HepG2 (cell line): ENCODE measurements around the gene PIR. TPM values are rescaled to one million over a fixed set of nuclear protein-coding genes. Genes with fewer than 3 reads are reported as not detected.

ENCODE experiments used
- ARID2 ChIP-seq: sonication (generic); formaldehyde crosslinking; IDR thresholded peaks from 2 replicates; pipeline ENCODE4 v1.8.1; 2022; ENCODE audit warnings: mild to moderate bottlenecking, missing genetic modification reagents, borderline replicate concordance
- CC2D1A ChIP-seq: sonication (generic); formaldehyde crosslinking; IDR thresholded peaks from 2 replicates; pipeline ENCODE4 v1.8.1; 2023; ENCODE audit warnings: mild to moderate bottlenecking, missing genetic modification reagents
- GABPA ChIP-seq, 2 experiments: IDR thresholded peaks; 2 replicates each; pipeline ENCODE4 v1.6.1; 2011 to 2016; ENCODE audit warnings: low read depth in 2 of 2, low read length in 1 of 2, missing biosample characterization in 1 of 2, missing genetic modification characterization in 1 of 2
- GPN1 ChIP-seq: sonication (generic); formaldehyde crosslinking; IDR thresholded peaks from 2 replicates; pipeline ENCODE4 v1.5.1; 2020; ENCODE audit warnings: missing genetic modification reagents, borderline replicate concordance
- MTA1 ChIP-seq: sonication (generic); formaldehyde crosslinking; IDR thresholded peaks from 2 replicates; pipeline ENCODE4 v1.4.0; 2020; ENCODE audit warnings: missing genetic modification reagents, mild to moderate bottlenecking, borderline replicate concordance
- NAIF1 ChIP-seq: sonication (generic); formaldehyde crosslinking; IDR thresholded peaks from 2 replicates; pipeline ENCODE4 v1.5.0; 2020; ENCODE audit warnings: mild to moderate bottlenecking, missing genetic modification reagents, borderline replicate concordance
- NCOA5 ChIP-seq: sonication (generic); formaldehyde crosslinking; IDR thresholded peaks from 2 replicates; pipeline ENCODE4 v1.4.0; 2020; ENCODE audit warnings: missing genetic modification reagents
- ONECUT2 ChIP-seq: sonication (generic); formaldehyde crosslinking; IDR thresholded peaks from 2 replicates; pipeline ENCODE4 v1.4.0; 2020; ENCODE audit warnings: missing genetic modification reagents
- SOX13 ChIP-seq, 3 experiments: fragments of 450-650 bp in 1 of 3; sonication (generic) in 1 of 3; formaldehyde crosslinking in 1 of 3; IDR thresholded peaks in 2 of 3; conservative IDR thresholded peaks in 1 of 3; 2 replicates each; pipeline versions ENCODE4 v1.5.0 to v1.6.1; 2016 to 2020; ENCODE audit warnings: antibody characterized with exemption in 1 of 3, mild to moderate bottlenecking in 1 of 3, missing compliant biosample characterization in 1 of 3, missing genetic modification reagents in 1 of 3, moderate library complexity in 1 of 3
- THAP11 ChIP-seq: IDR thresholded peaks from 2 replicates; pipeline ENCODE4 v1.6.1; 2016; ENCODE audit warnings: missing biosample characterization, missing genetic modification reagents
- ZFP36L1 ChIP-seq: sonication (generic); formaldehyde crosslinking; IDR thresholded peaks from 2 replicates; pipeline ENCODE4 v1.8.0; 2022; ENCODE audit warnings: mild to moderate bottlenecking, missing genetic modification reagents, moderate library complexity
- ZNF251 ChIP-seq: sonication (generic); formaldehyde crosslinking; IDR thresholded peaks from 2 replicates; pipeline ENCODE4 v1.9.0; 2021; ENCODE audit warnings: mild to moderate bottlenecking, missing genetic modification reagents
- ZNF564 ChIP-seq: sonication (generic); formaldehyde crosslinking; IDR thresholded peaks from 2 replicates; pipeline ENCODE4 v1.8.1; 2023; ENCODE audit warnings: mild to moderate bottlenecking, missing genetic modification reagents
- ZNF570 ChIP-seq: sonication (generic); formaldehyde crosslinking; IDR thresholded peaks from 2 replicates; pipeline ENCODE4 v1.4.0; 2020; ENCODE audit warnings: mild to moderate bottlenecking, missing genetic modification reagents, borderline replicate concordance
- ZNF746 ChIP-seq: sonication (generic); formaldehyde crosslinking; IDR thresholded peaks from 2 replicates; pipeline ENCODE4 v1.8.0; 2022; ENCODE audit warnings: mild to moderate bottlenecking, missing genetic modification reagents
- polyA plus RNA-seq, 8 experiments: library from polyadenylated mRNA; depleted of rRNA in 3 of 8; stranded (reverse) in 7 of 8; unstranded in 1 of 8; fragments of >200 nt; fragmentation: Illumina TruSeq in 4 of 8; extraction: Trizol in 4 of 8; gene quantifications; 2 replicates each; pipeline versions ENCODE4 v1.2.1 to v1.2.3, GENCODE V29; 2011 to 2016; ENCODE audit warnings: low read depth in 4 of 8, missing spikeins in 1 of 8, mixed read lengths in 1 of 8; ENCODE audit not compliant: insufficient read depth in 1 of 8
- total RNA-seq, 5 experiments: library from RNA; depleted of rRNA; stranded (reverse); fragments of >200 nt; fragmentation: Illumina TruSeq; extraction: Trizol; gene quantifications; 2 replicates each; pipeline ENCODE4 v1.2.3, GENCODE V29; 2016; ENCODE audit warnings: low read depth in 1 of 5
- TF ChIP-seq, protein P1 (sequence below): sonication (generic); formaldehyde crosslinking; IDR thresholded peaks from 2 replicates; pipeline ENCODE4; 2020; ENCODE audit warnings: missing genetic modification reagents, mild to moderate bottlenecking, borderline replicate concordance
- TF ChIP-seq, protein P2 (sequence below): sonication (generic); formaldehyde crosslinking; IDR thresholded peaks from 2 replicates; pipeline ENCODE4 v1.5.1; 2020; ENCODE audit warnings: missing genetic modification reagents, mild to moderate bottlenecking, borderline replicate concordance
- TF ChIP-seq, protein P3 (sequence below): IDR thresholded peaks from 2 replicates; pipeline ENCODE4 v1.4.0; 2020; ENCODE audit warnings: mild to moderate bottlenecking, missing genetic modification reagents
- TF ChIP-seq, protein P4 (sequence below): sonication (generic); formaldehyde crosslinking; IDR thresholded peaks from 2 replicates; pipeline ENCODE4 v1.4.0; 2020; ENCODE audit warnings: missing genetic modification reagents, low read depth, mild to moderate bottlenecking, borderline replicate concordance

The PIR gene
- total and polyA plus RNA-seq, 2 of the 13 experiments (the other 11 are each of a cell fraction or from before 2014, with no cell fraction given), result 12.2 to 38.0 TPM

DNA sequence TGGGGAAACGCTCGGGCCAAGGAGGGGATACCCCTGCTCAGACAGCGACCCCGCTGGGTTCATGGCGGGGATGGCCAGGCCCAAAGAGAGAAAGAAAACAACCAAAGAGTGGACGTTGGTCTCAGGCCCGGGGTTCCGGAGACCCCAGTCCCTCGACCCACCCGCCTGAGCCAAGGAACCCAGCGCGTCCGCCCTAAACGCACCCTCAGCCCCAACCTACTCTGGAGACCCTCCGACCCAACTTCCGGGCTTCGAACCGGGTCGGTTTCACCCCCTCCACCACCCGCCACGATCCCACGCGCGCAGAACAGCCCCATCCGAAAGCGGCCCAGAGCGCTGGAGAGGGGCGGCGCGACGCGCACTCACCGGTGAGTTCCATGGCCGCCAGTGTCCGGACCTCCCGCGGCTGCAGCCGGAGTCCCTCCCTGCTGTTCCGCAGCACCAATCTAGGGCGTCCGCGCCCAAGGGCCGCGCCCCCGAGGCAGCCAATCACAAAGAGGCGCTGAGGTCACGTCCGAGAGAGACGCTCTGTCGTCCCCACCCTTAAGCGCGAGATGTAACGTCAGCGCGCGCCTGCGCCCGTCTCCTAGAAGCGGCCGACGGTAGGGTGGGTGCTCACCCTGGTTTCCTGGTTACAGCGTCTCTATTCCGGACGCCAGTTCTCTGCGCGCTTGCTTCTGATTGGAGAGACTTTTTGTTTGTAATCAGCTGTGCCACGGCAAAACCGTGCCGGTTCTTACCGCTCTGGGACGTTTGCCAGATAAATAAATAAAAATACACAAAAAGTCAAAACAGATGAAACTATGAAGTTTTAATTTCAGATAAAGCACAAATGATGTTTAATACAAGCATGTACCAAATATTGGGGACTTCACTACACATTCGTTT, 157.8 kb downstream of the PIR start, which contains the start of gene PIGA (continued):
- TF ChIP-seq, protein P1, sequence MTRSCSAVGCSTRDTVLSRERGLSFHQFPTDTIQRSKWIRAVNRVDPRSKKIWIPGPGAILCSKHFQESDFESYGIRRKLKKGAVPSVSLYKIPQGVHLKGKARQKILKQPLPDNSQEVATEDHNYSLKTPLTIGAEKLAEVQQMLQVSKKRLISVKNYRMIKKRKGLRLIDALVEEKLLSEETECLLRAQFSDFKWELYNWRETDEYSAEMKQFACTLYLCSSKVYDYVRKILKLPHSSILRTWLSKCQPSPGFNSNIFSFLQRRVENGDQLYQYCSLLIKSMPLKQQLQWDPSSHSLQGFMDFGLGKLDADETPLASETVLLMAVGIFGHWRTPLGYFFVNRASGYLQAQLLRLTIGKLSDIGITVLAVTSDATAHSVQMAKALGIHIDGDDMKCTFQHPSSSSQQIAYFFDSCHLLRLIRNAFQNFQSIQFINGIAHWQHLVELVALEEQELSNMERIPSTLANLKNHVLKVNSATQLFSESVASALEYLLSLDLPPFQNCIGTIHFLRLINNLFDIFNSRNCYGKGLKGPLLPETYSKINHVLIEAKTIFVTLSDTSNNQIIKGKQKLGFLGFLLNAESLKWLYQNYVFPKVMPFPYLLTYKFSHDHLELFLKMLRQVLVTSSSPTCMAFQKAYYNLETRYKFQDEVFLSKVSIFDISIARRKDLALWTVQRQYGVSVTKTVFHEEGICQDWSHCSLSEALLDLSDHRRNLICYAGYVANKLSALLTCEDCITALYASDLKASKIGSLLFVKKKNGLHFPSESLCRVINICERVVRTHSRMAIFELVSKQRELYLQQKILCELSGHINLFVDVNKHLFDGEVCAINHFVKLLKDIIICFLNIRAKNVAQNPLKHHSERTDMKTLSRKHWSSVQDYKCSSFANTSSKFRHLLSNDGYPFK (CRISPR knock-in tag), result 0 out of 2 replicates have a peak, but pooled peaks have one; percentile 28
- TF ChIP-seq, protein P2, sequence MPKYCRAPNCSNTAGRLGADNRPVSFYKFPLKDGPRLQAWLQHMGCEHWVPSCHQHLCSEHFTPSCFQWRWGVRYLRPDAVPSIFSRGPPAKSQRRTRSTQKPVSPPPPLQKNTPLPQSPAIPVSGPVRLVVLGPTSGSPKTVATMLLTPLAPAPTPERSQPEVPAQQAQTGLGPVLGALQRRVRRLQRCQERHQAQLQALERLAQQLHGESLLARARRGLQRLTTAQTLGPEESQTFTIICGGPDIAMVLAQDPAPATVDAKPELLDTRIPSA (CRISPR knock-in tag), result no peak
- no peak for TF ChIP-seq CC2D1A (CRISPR knock-in tag)
- no peak for TF ChIP-seq ZNF251
- TF ChIP-seq ZNF570 (CRISPR knock-in tag), result no peak
- TF ChIP-seq NCOA5, result no peak
- no peak for TF ChIP-seq SOX13 (IDR thresholded peaks at IDR 0.05)
- TF ChIP-seq SOX13 (CRISPR knock-in tag; conservative IDR thresholded peaks at IDR 0.05 in 1 of 2, IDR thresholded peaks at IDR 0.05 in 1 of 2), result no peak
- TF ChIP-seq, protein P3, sequence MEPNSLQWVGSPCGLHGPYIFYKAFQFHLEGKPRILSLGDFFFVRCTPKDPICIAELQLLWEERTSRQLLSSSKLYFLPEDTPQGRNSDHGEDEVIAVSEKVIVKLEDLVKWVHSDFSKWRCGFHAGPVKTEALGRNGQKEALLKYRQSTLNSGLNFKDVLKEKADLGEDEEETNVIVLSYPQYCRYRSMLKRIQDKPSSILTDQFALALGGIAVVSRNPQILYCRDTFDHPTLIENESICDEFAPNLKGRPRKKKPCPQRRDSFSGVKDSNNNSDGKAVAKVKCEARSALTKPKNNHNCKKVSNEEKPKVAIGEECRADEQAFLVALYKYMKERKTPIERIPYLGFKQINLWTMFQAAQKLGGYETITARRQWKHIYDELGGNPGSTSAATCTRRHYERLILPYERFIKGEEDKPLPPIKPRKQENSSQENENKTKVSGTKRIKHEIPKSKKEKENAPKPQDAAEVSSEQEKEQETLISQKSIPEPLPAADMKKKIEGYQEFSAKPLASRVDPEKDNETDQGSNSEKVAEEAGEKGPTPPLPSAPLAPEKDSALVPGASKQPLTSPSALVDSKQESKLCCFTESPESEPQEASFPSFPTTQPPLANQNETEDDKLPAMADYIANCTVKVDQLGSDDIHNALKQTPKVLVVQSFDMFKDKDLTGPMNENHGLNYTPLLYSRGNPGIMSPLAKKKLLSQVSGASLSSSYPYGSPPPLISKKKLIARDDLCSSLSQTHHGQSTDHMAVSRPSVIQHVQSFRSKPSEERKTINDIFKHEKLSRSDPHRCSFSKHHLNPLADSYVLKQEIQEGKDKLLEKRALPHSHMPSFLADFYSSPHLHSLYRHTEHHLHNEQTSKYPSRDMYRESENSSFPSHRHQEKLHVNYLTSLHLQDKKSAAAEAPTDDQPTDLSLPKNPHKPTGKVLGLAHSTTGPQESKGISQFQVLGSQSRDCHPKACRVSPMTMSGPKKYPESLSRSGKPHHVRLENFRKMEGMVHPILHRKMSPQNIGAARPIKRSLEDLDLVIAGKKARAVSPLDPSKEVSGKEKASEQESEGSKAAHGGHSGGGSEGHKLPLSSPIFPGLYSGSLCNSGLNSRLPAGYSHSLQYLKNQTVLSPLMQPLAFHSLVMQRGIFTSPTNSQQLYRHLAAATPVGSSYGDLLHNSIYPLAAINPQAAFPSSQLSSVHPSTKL (CRISPR knock-in tag), result no peak
- no peak for TF ChIP-seq ZNF746 (CRISPR knock-in tag)
- TF ChIP-seq, protein P4, sequence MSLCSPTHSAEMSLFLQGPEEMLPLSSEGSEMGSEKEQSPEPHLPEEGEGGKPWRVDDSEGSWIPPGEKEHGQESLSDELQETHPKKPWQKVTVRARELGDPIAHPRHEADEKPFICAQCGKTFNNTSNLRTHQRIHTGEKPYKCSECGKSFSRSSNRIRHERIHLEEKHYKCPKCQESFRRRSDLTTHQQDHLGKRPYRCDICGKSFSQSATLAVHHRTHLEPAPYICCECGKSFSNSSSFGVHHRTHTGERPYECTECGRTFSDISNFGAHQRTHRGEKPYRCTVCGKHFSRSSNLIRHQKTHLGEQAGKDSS (CRISPR knock-in tag), result no peak
- peak; percentile 56; the same call in 1 of the 2 replicates for TF ChIP-seq MTA1 (CRISPR knock-in tag)
- no peak for TF ChIP-seq GABPA (IDR thresholded peaks at IDR 0.05; ENCODE audit: low read depth, low read length)
- peak; percentile 77 for TF ChIP-seq GABPA (CRISPR knock-in tag; IDR thresholded peaks at IDR 0.05; ENCODE audit: low read depth)
- TF ChIP-seq ZFP36L1 (CRISPR knock-in tag), result no peak
- TF ChIP-seq THAP11 (CRISPR knock-in tag), result peak; percentile 73
- no peak for TF ChIP-seq ARID2 (CRISPR knock-in tag)
- no peak for TF ChIP-seq ONECUT2 (CRISPR knock-in tag)
- TF ChIP-seq ZNF564 (CRISPR knock-in tag), result no peak
- no peak for TF ChIP-seq GPN1
- TF ChIP-seq NAIF1, result no peak
